H1 (cell line): ENCODE data around the gene SURF2. TPM values are rescaled to one million over a fixed set of nuclear protein-coding genes. Genes with fewer than 3 reads are reported as not detected.

ENCODE experiments used
- BRCA1 ChIP-seq: IDR thresholded peaks from 2 replicates; pipeline ENCODE4 v1.6.1; 2012; ENCODE audit warnings: low read depth, low read length, improper control_type of control experiment
- EGR1 ChIP-seq: IDR thresholded peaks from 2 replicates; pipeline ENCODE4 v1.6.1; 2011; ENCODE audit warnings: low read depth, low read length, borderline replicate concordance
- EP300 ChIP-seq, 2 experiments: IDR thresholded peaks; 1 replicate in 1 of 2; 2 replicates in 1 of 2; pipeline ENCODE4 v1.6.1; 2011 to 2012; ENCODE audit warnings: low read depth in 2 of 2, low read length in 2 of 2, mild to moderate bottlenecking in 2 of 2, borderline replicate concordance in 1 of 2, inconsistent platforms in 1 of 2, moderate library complexity in 1 of 2
- POLR2AphosphoS5 ChIP-seq: IDR thresholded peaks from 2 replicates; pipeline ENCODE4 v1.6.1; 2011; ENCODE audit warnings: low read depth, low read length
- POU5F1 ChIP-seq: IDR thresholded peaks from 2 replicates; pipeline ENCODE4 v1.6.1; 2011; ENCODE audit warnings: low read depth, mild to moderate bottlenecking, low read length, moderate library complexity
- SIRT6 ChIP-seq: IDR thresholded peaks from one replicate; pipeline ENCODE4 v1.7.1; 2012; ENCODE audit warnings: low read length, inconsistent platforms
- SP2 ChIP-seq: IDR thresholded peaks from 2 replicates; pipeline ENCODE4 v1.6.1; 2012; ENCODE audit warnings: mild to moderate bottlenecking, low read length, inconsistent platforms
- SUZ12 ChIP-seq: fragments of 200-600 bp; sonication (generic); IDR thresholded peaks from 2 replicates; pipeline ENCODE4 v1.6.1; 2012; ENCODE audit warnings: mild to moderate bottlenecking, inconsistent platforms, low read length, moderate library complexity, mixed read lengths
- polyA plus RNA-seq, 7 experiments: library from polyadenylated mRNA; depleted of rRNA in 3 of 7; stranded (reverse) in 5 of 7; unstranded in 2 of 7; fragments of >200 nt in 5 of 7; fragments of 200-250 nt in 2 of 7; gene quantifications; 1 replicate in 5 of 7; 2 replicates in 1 of 7; 4 replicates in 1 of 7; pipeline versions ENCODE4 v1.2.1 to v1.2.3, GENCODE V29; 2011 to 2013; ENCODE audit warnings: missing spikeins in 2 of 7, mixed read lengths in 2 of 7
- total RNA-seq: library from RNA; stranded (reverse); fragmentation: NEBNext Ultra II Directional; extraction: Animal tissue kit (Norgen Biotek cat#: 25700); gene quantifications from 2 replicates; pipeline ENCODE4 v1.2.1, GENCODE V29; 2021
- TF ChIP-seq, protein P1 (sequence below): IDR thresholded peaks from 2 replicates; pipeline ENCODE4 v1.6.1; 2011; ENCODE audit warnings: low read length, improper control_type of control experiment

Gene SURF2
- total and polyA plus RNA-seq, 2 of the 8 experiments (the other 6 are each of a cell fraction or from before 2014, with no cell fraction given): 36.6 to 37.7 TPM

DNA sequence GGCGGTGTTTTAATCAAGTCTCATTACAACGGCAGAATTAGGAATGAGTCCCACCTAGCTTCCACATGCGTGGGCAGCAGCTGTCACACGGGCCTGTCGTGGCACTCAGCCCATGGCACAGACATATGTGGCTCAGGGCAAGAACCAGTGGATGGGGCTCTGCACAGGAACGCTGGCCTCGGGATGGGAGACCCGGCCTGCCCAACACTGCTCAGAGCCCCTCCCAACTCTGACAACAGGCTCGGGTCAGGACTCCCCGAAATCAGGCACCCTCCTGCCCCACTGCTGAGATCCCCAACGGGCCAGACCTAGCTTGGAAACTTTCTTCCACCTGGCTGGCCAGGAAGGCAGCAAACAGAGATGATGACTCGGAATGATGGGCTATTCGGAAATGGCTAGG is 15.4 kb upstream of the SURF2 start (continued):
- no peak for TF ChIP-seq SIRT6
- no peak for TF ChIP-seq EGR1
- TF ChIP-seq, protein P1, sequence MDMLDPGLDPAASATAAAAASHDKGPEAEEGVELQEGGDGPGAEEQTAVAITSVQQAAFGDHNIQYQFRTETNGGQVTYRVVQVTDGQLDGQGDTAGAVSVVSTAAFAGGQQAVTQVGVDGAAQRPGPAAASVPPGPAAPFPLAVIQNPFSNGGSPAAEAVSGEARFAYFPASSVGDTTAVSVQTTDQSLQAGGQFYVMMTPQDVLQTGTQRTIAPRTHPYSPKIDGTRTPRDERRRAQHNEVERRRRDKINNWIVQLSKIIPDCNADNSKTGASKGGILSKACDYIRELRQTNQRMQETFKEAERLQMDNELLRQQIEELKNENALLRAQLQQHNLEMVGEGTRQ: no peak
- TF ChIP-seq BRCA1: no peak
- no peak for TF ChIP-seq POLR2AphosphoS5
- TF ChIP-seq POU5F1: no peak
- TF ChIP-seq SP2: no peak
- no peak for TF ChIP-seq SUZ12
- no peak for TF ChIP-seq EP300 (IDR thresholded peaks at IDR 0.05; ENCODE audit: borderline replicate concordance in 1 of 2, low read depth in 2 of 2, low read length in 2 of 2)
- TF ChIP-seq, all 59 proteins: peak for 0
